Loucy (cell line): Measurements from ENCODE around the gene PRLR.

Experiments used
- CTCF ChIP-seq: fragments of 200-600 bp; sonication (generic); conservative IDR thresholded peaks from 2 replicates; pipeline ENCODE4 v1.5.1; 2014; ENCODE audit warnings: mild to moderate bottlenecking, antibody characterized with exemption, low read length
- EZH2phosphoT487 ChIP-seq: fragments of 200-600 bp; IDR thresholded peaks from 2 replicates; pipeline ENCODE4 v1.6.1; 2018; ENCODE audit warnings: antibody characterized with exemption, mild to moderate bottlenecking, moderate library complexity, borderline replicate concordance

- TF ChIP-seq CTCF (no peak), EZH2phosphoT487 (no peak)
Observed at GRCh38 chr5:35164860-35165542, 65.3 kb downstream of the PRLR start.
